ENCODE data around the gene ECT2L. TPM values are rescaled to one million over a fixed set of nuclear protein-coding genes. Genes with fewer than 3 reads are reported as not detected.

Gene ECT2L
- total and polyA plus RNA-seq, 2 of the 4 experiments (the other 2 are of a cell fraction) = not detected

DNA sequence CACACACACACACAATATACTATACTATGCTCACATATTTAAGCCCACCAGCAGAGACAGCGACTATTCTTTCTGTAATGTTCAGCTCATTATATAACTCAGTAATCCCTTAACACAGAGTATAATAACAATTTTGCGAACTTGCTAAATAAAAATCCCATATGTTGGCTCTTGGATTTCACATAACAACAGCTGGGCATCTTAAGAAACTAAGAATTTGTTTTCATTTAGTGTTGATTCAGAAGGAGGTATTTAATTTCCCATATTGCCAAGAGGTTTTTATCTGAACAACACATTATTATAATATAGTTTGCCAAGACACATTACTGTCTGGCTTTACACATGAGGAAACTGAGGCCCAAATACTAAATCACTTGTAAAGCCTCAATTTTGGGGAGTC, 7.4 kb downstream of the ECT2L start:
- no peaks in the 10 kb centered on the region for H3K4me1 ChIP-seq (ENCODE audit: control insufficient read depth, insufficient read depth, low read length)
- no peak overlapping the region for H3K27ac ChIP-seq (ENCODE audit: insufficient read depth, low read length)
- H3K9me3 ChIP-seq (ENCODE audit: control insufficient read depth, insufficient read depth, low read length) = no peaks in the 10 kb centered on the region
- TF ChIP-seq, protein P1, sequence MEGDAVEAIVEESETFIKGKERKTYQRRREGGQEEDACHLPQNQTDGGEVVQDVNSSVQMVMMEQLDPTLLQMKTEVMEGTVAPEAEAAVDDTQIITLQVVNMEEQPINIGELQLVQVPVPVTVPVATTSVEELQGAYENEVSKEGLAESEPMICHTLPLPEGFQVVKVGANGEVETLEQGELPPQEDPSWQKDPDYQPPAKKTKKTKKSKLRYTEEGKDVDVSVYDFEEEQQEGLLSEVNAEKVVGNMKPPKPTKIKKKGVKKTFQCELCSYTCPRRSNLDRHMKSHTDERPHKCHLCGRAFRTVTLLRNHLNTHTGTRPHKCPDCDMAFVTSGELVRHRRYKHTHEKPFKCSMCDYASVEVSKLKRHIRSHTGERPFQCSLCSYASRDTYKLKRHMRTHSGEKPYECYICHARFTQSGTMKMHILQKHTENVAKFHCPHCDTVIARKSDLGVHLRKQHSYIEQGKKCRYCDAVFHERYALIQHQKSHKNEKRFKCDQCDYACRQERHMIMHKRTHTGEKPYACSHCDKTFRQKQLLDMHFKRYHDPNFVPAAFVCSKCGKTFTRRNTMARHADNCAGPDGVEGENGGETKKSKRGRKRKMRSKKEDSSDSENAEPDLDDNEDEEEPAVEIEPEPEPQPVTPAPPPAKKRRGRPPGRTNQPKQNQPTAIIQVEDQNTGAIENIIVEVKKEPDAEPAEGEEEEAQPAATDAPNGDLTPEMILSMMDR (conservative IDR thresholded peaks at IDR 0.05; ENCODE audit: low read depth, low read length) = no peak
- TF ChIP-seq, protein P2, sequence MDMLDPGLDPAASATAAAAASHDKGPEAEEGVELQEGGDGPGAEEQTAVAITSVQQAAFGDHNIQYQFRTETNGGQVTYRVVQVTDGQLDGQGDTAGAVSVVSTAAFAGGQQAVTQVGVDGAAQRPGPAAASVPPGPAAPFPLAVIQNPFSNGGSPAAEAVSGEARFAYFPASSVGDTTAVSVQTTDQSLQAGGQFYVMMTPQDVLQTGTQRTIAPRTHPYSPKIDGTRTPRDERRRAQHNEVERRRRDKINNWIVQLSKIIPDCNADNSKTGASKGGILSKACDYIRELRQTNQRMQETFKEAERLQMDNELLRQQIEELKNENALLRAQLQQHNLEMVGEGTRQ (IDR thresholded peaks at IDR 0.05; ENCODE audit: low read depth, low read length) = no peak
- TF ChIP-seq SMC3 (IDR thresholded peaks at IDR 0.05; ENCODE audit: low read depth, low read length) = no peak
- ATAC-seq (ENCODE audit: low read depth) (no peak), DNase-seq (no peak)
- ChIA-PET POLR2A (ENCODE audit: unreplicated experiment) (no interaction called here), CTCF (interaction anchor here (0.6 to 1.1 kb wide), 2 partner anchors 9 to 130 kb away, joined by 5 to 8 read pairs; no protein-coding TSS in a partner anchor)
- H2BK5ac ChIP-seq (ENCODE audit: low read depth, low read length, poor library complexity, severe bottlenecking) = no peak overlapping the region
- no peak overlapping the region for H2BK20ac ChIP-seq (ENCODE audit: low read depth, low read length)
- peaks cover 2% of the 10 kb centered on the region for H3K27me3 ChIP-seq (ENCODE audit: control insufficient read depth, insufficient read depth, low read length)
- H3K36me3 ChIP-seq (ENCODE audit: control insufficient read depth, insufficient read depth, low read length) = no peaks in the 10 kb centered on the region
- H4K20me1 ChIP-seq (ENCODE audit: insufficient read depth, low read length) = no peaks in the 10 kb centered on the region
- no peak overlapping the region for H3K4me3 ChIP-seq (ENCODE audit: insufficient read depth, low read depth, low read length)
- no peak overlapping the region for H3K23ac ChIP-seq (ENCODE audit: low read depth, low read length)
- H2AK9ac ChIP-seq (replicated peaks; ENCODE audit: low read depth, low read length, poor library complexity) = no peak overlapping the region
- no peak overlapping the region for H4K8ac ChIP-seq (ENCODE audit: low read depth in 2 of 2, low read length in 2 of 2)
- H3K4me2 ChIP-seq (ENCODE audit: low read depth, low read length) = no peak overlapping the region
- intact Hi-C loops (cut with micrococcal nuclease) (no loop called here), in situ Hi-C loops (cut with MboI; ENCODE audit: low sequenced_read_pairs) (no loop called here), dilution Hi-C loops (cut with HindIII; ENCODE audit: low sequenced_read_pairs, unreplicated experiment) (no loop called here)
- BruUV-seq (replicated peaks) = no TSS peak
- H3K14ac ChIP-seq (replicated peaks; ENCODE audit: low read depth, low read length) = no peak overlapping the region
- no peaks in the 10 kb centered on the region for H3K9me1 ChIP-seq (ENCODE audit: insufficient read depth, low read length)
- H3K79me1 ChIP-seq (ENCODE audit: low read depth in 1 of 2, low read length in 2 of 2) = no peaks in the 10 kb centered on the region
- H2AK5ac ChIP-seq (ENCODE audit: low read depth, low read length) = no peak overlapping the region
- H4K91ac ChIP-seq (ENCODE audit: insufficient read depth, low read depth, low read length) = no peak overlapping the region
- no peak overlapping the region for H4K5ac ChIP-seq (ENCODE audit: low read depth, low read length)
- H3K4ac ChIP-seq (ENCODE audit: low read depth, low read length) = no peak overlapping the region
- H2AFZ ChIP-seq (replicated peaks; ENCODE audit: low read length, poor library complexity) = no peak overlapping the region
- no peak overlapping the region for H3K9ac ChIP-seq (ENCODE audit: low read depth, low read length)
- H3K18ac ChIP-seq (ENCODE audit: low read depth, low read length) = no peak overlapping the region
- H2BK120ac ChIP-seq (ENCODE audit: low read depth, low read length) = no peak overlapping the region
- H2BK15ac ChIP-seq (ENCODE audit: low read depth, low read length) = no peak overlapping the region
- no CpG with 5 or more reads among the region's 2 CpGs for WGBS, 2 experiments (ENCODE audit: extremely low coverage in 2 of 2, insufficient read length in 1 of 2)
- H3K56ac ChIP-seq (ENCODE audit: extremely low read depth, insufficient read depth, low read length) = no peak overlapping the region
